Left forelimb (tissue), 1 donor: ENCODE measurements around the gene PCCB.
"Not testable (repeated sequence)": the region's sequence is repeated elsewhere in the genome, so short reads cannot be mapped to it uniquely, and the experiment has no call there.

Source experiments
- DNase-seq: peaks from one replicate; pipeline ENCODE4 v3.0.0-alpha.2; 2018; ENCODE audit warnings: low spot score

PCCB gene

DNA sequence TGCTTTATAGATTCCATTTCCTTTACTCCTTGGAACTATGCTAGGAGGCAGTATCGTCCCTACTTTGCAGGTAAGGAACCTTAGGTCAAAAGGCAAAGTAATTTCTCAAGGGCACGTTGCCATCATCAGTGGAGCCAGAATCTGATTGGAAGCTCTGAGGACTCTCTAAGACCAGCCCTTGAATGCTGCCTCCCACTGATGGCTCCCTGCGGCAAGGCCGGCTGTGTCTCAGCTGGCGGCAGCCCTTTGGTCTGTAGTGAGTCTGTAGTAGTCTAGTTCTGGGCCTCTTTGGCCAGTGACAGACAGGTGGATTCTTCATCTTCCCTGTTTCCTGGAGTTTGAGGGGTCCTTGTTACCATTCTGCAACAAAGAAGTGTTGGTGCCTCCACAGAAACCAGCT is 76.2 kb downstream of the PCCB start:
- DNase-seq, result no peak

DNA sequence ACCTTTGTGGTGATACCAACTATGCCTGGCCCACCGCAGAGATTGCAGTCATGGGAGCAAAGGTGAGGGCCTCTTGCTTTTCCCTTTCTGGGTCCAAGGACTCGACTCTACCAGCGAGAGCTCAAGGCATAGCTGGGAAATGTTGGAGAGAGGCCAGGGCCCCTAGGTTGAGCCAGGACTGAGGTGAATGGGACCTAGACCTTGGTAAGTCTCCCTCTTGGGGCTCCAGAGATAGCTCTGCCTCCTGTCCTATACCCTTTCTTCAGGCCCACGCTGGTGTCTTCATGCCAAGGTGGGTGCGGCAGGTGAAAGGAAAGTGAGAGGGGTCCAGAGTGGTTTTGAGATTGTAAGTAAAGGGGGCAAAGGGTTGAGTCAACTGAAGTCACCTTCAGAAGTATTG is 77.5 kb downstream of the PCCB start:
- DNase-seq, result no peak

DNA sequence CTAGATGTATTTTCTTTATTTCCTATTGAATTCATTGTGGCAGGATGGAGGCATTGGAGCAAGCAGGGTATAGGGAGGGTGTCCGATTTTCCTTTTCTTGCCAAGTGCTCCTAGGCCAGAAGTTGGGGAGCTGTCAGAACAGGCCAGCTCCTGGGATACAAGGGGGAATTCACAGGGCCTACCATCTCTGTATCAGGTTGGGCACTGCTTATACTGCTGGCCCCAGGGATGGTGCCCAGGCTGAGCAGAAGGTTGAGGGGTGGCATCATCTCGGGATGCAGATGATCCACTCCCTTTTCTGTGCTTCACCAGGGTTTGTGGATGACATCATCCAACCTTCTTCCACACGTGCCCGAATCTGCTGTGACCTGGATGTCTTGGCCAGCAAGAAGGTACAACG is 79.5 kb downstream of the PCCB start:
- DNase-seq, result no peak

DNA sequence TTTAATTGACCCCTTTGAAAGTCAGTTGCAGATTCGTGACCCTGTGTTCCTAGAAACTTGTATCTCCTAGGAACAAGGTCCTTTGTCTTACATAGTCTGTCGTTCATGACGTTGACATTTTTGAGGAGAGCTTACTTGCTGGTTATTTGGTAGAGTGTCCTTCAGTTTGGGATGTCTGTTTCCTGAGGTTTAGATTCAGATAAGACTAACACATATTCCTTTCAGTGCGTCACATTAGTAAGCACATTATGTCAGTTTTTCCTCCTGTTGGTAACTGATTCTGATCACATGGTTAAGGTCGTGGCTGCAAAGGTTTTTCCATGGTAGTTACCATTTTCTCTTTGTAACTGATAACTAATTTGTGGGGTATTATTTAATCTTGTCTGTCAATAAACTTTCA is 80.8 kb downstream of the PCCB start:
- no peak for DNase-seq

DNA sequence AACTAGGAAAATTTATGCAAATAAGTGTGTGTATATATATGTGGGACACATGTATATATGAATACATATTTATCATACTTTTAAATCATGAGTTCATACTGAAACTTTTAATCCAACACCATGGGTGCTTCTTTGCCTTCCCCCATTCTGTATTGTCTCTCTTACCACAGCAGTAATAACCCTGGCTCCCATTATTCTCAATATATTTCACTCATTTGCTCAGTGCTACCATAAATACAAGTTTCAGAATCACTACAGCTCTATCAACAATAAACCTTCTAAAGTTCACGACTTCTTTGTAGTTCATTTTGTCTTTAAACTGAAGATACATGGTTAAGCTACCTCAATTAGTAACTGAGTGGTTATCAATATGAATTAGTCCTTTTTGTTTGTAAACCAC is 82.2 kb downstream of the PCCB start:
- no peak for DNase-seq

DNA sequence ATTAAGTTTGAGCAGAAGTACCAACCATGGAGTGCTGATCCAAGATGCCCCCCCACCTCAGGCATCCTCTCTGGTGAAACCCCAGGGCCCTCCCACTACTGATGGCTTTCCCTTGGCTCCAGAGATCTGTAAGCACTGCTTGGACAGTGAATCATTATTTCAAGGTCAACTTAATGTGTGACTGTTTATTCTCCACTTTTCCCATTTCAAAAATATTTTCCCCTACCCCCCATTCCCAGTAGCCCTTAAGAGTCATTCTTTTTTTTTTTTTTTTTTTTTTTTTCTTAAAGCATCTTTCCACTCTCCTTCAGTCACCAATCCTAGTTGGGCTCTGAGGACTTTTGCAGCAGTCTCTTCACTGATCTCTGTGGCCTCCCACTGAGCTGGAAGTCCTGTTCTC is 82.6 kb downstream of the PCCB start:
- no peak for DNase-seq

DNA sequence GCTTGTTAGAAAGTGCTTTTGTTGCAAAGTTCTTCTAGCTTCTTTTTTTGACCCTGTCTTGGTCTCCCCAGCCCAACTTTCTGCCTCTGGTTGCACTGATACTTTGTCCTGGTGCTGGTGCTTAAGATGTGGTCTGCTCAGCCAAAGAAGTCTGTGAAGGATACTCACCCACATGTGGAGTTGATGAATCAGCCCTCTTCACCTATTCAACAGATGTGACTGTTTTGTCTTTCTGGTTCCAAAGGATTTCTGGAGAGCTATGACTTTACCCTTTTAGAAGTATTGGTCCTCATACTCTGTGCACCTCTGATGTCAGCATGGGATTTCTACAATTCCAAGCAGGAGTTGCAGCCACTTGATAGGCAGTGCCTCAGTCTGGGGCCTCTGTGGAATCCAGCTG is 84.1 kb downstream of the PCCB start:
- DNase-seq, result no peak

DNA sequence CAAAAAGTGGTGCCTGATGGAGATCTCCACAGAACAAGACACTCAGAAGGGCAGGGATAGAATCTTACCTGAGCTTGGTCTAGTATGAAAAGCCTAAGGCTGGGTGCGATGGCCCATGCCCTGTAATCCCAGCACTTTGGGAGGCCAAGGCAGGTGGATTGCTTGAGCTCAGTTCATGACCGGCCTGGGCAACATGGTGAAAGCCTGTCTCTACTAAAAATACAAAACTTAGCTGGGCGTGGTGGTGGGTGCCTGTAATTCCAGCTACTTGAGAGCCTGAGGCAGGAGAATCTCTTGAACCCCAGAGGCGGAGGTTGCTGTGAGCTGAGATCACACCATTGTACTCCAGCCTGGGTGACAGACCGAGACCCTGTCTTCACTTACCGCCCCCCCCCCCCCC is 84.6 kb downstream of the PCCB start:
- not testable (repeated sequence) for DNase-seq

DNA sequence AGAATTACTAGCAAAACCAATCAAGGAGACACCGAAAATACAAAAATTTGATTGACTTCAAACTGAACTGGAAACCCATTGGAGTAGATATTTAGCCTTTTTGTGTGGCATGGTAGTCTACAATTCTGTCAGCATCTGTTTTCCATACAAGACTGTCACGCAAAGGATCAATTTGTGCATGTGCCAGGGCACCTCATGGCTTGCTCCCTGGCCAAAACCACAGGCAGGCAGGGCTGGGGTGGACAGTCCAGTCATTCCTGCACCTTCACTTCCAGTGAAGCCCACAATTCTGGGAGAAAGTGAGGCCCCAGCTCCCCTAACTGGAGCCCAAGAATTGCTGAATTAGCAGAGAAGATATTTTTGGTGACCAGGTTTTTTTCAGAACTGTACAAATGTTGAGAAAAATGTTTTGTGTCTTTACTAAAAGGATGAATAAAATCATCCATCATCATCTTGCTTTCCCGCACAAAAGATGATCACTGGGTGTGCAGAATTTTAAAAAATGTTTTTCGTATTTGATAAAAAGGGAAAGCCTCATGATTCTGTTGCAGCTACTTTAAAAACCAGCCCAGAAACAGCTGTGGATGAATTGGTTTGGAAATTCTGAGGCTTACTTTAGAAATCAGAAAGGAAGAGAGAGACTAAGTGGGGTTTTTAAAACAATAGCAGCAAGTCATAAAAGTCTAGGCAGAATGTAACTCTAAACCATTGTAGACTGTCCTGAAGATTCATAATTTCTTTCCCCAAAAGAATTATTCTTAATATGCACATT is 86.4 kb downstream of the PCCB start:
- DNase-seq, result no peak

DNA sequence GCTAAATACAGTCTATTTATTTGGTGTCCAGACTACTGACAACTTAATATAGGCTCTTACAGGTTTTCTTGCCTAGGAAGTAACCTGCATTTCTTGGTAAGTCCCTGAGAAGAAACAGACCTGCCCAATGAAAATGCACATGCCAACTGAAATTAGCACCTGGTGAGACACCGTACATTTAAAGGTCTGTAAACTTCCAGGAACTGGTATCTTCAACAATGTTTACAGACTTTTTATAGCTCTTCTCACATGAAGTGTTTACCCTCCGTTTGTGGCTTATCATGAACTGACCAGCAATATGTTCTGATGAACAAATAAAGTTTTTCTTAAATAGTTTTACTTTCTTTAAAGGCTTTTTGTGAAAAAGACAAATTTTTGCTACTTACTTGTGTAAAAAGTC is 93.3 kb downstream of the PCCB start:
- DNase-seq, result no peak

DNA sequence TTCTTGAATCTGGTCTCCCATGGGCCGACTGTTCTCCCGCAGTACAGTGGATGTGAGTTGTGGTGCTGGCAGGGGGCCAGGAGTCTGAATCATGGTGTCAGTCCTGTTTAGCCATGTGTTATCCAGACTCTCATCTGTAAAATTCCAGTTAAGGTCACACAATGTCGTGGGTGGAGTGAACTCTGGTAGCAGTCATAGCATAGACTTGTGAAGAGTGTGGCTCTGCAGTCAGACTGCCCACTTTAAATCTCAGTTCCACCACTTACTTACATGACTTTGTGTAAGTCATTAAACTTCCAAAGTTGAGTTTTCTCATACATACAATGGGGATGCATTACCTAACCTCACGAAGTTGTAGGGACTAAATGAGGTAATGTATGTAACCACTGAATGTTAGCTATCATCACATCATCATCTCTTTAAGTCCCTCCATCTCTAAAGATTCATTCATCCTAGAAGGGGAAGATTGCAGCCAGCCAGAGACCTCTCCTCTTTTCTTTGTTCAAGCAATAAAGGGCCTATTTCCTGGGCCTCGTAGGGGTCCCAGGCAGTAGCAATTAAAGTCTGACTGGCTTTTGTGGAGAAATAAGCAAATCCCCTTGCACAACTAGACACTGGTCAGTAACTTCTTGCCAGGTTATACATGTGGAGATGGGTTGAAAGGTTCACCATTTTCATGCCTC is 93.9 kb downstream of the PCCB start:
- no peak for DNase-seq

DNA sequence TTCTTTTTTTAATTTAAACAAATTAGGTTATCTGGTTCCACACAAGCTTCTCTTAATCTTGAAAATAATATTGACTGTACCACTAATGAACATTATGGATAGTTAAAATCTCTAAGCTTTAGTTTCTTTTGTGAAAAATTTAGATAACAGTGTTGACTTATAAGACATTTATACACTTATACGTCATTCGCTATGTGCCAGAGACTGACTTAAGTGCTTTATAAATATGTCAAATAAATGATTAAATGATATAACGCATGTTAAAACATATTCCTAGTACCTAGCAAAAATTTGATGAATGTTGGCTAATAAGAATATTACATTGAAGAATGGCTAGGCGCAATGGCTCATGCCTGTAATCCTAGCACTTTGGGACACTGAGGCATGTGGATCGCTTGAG is 96.3 kb downstream of the PCCB start:
- no peak for DNase-seq

DNA sequence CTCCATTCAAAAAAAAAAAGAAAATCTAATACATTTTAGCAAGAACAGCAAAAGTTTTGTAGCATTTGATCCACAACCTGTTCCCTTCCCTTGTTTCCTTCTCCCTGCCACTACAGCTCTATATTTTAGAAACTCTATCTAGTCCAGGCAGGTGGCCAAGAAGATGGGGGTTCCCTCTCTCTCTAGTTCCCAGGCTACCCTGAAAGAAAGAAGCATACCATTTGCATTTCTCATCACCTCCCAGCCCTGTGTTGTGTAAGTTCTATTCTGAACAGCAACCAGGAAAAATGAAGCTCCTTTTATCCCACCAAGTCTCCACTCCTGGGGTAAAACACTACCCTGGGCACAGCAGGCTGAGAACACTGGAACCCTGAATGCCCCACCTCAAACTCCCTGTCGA is 100.0 kb downstream of the PCCB start:
- DNase-seq, result no peak

DNA sequence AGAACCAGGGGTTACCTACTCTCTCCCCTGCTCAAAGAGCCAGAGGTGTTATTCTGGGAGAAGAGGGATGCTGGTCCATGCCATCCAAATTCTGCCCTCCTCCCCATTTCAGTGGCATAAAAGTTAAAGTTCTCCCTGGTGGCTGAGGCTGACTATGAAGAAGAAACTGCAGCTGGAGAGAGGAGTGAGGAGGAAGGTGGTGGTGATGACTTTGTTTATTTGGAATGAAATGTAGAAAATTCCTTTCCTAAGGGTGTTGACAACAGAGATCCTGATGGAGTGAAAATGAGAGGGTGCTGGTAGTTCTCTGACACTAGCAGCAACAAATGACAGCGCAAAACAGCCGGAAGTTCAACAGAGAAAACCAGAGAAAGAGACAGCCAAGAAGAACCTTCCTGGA is 100.4 kb downstream of the PCCB start:
- no peak for DNase-seq

DNA sequence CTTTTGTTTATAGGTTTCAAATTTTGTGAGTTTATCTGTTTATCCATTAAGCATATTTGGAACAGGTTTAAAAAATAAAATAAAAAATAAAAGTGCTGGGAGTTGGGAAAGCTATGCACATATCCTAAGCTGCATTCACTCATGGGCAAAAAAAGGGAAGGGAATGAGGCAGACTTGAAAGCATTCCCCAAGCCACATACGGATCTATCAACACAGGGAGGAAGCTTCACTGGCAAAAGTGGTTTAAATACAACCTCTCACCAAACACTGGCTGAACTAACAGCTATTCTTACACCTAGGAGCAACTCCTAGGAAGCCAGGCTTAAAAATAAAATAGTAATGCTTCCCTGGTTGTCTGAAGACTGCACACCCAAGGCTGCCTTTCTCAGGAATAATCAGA is 101.2 kb downstream of the PCCB start:
- no peak for DNase-seq

DNA sequence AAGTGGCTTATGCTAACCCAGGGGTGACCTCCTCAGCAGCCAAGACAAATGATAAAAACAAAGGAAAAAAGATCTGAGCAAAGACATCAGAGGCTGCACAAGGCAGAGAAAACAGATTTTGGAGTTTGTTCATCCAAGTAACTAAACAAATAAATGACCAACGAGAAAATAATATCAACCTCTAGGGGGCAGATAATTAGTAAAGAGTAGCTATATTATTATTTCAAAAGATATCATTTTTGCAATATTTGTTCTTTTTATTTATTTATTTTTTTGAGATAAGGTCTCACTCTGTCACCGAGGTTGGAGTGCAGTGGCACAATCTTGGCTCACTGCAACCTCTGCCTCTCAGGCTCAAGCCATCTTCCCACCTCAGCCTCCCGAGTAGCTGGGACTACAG is 101.8 kb downstream of the PCCB start:
- DNase-seq, result no peak

DNA sequence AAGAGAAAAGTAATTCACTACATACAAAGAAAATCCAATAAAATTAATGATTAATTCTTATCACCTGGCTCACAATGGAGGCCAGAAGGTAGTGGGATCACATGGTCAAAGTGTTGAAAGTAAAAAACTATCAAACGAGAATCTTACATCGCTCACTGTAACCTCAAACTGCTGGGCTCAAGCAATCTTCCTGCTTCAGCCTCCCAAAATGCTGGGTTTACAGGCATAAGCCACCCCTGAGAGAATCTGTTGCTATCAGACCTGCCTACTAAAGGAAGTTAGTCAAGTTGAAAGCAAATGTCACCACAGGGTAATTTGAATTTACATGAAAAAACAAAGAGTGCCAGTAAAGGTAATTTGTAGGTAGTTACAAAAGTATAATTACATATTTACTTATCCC is 103.3 kb downstream of the PCCB start:
- DNase-seq, result no peak

DNA sequence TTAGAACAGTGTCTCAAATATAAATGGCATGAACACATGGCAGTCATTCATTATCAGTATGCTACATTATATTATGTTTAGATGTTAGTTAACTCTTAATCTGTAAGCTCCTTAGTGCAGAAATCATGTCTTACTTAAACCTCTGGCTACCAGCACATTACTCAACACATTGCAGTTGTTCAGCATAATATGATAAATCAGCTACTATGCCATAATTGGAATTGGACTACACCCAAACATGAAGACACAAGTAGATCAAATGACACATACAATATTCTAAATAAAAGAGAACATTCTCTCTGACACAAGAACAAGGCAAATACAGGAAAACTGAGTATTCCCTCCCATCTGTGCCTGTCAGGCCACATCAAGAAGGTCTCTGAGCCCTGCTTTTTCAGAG is 116.1 kb downstream of the PCCB start:
- no peak for DNase-seq

DNA sequence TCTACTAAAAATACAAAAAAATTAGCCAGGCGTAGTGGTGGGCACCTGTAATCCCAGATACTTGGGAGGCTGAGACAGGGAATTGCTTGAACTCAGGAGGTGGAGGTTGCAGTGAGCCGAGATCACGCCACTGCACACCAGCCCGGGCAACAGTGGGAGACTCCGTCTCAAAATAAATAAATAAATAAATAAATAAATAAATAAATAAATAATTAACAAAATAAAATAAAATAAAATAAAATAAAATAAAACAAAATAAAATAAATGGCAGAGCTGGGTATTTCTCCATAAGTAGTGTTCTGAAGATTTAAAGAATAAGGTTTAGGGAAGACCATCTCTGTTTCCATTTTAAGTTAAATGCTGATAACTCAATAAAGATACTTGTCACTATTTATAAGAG is 125.7 kb downstream of the PCCB start:
- not testable (repeated sequence) for DNase-seq

DNA sequence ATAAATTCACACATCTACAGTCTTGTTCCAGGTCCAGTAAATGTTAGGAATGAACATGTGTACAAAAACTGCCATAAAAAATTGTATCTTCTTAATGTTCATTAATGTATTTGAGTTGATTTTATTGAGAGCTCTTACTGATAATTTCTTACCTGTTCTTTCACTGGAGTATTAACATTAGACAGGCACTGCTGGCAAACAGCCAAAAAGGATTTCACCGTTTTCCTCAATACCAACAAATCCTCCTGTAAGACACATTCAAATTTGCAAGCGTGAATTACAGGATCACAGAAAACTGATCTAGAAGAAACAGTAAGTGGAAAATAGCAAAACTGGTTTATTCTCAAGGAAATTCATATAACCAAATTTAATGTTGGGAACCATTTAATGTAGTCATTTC is 127.4 kb downstream of the PCCB start:
- no peak for DNase-seq

DNA sequence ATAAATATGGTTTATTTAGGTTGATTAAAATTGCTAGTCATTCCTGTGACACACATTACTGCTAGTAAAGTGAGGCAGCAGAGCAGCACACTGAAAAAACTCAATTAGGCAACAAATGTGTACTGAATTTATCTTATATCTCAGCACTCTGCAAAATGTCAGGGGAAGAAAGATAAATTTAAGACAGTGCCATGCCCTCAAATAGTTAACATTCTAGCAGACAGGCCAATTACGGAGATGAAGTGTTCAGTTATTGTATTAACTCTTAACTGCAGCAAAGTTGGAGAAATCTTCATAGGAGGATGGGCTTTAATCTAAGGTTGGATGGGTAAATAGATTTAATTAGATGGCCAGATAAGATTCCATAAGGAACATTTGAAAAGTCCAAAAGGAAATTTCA is 127.9 kb downstream of the PCCB start:
- DNase-seq, result no peak
